ENCODE data around the gene THEM4. TPM values are rescaled to one million over a fixed set of nuclear protein-coding genes. Genes with fewer than 3 reads are reported as not detected.

The THEM4 gene
- total RNA-seq, 2 donors from 2014 or later = 11.9 to 30.3 TPM

- H3K4me1 ChIP-seq = no peaks in the 10 kb centered on the region
- intact Hi-C loops (cut with DNase I) = no loop called here
- no peaks in the 10 kb centered on the region for H3K9me3 ChIP-seq
- no peaks in the 10 kb centered on the region for H3K27me3 ChIP-seq
- ATAC-seq (no peak), DNase-seq (no peak)
- H3K27ac ChIP-seq = no peak overlapping the region
- TF ChIP-seq CTCF (IDR thresholded peaks at IDR 0.05) = no peak
- TF ChIP-seq POLR2A (IDR thresholded peaks at IDR 0.05) = no peak
- no peaks in the 10 kb centered on the region for H3K36me3 ChIP-seq (replicated peaks in 1 of 2; ENCODE audit: insufficient read depth in 1 of 2, low read depth in 2 of 2)
- no peak overlapping the region for H3K4me3 ChIP-seq
These were observed 46.7 kb downstream of the THEM4 start for GRCh38 chr1:151862604-151863003.

- TF ChIP-seq POLR2A (IDR thresholded peaks at IDR 0.05) (no peak), CTCF (IDR thresholded peaks at IDR 0.05) (no peak)
- no peaks in the 10 kb centered on the region for H3K4me1 ChIP-seq
- H3K36me3 ChIP-seq (replicated peaks in 1 of 2; ENCODE audit: insufficient read depth in 1 of 2, low read depth in 2 of 2) = no peaks in the 10 kb centered on the region
- no peak overlapping the region for H3K4me3 ChIP-seq
- ATAC-seq (no peak), DNase-seq (no peak)
- H3K9me3 ChIP-seq = no peaks in the 10 kb centered on the region
- 63 to 77% methylated on average over 6 to 7 of the region's 7 CpGs for WGBS, 2 donors
- no peaks in the 10 kb centered on the region for H3K27me3 ChIP-seq
- H3K27ac ChIP-seq = no peak overlapping the region
- intact Hi-C loops (cut with DNase I) = no loop called here
These were observed 48.7 kb downstream of the THEM4 start for GRCh38 chr1:151860504-151861187.

- H3K9me3 ChIP-seq = no peaks in the 10 kb centered on the region
- H3K36me3 ChIP-seq (replicated peaks in 1 of 2; ENCODE audit: insufficient read depth in 1 of 2, low read depth in 2 of 2) = no peaks in the 10 kb centered on the region
- no peaks in the 10 kb centered on the region for H3K27me3 ChIP-seq
- DNase-seq = no peak
- ATAC-seq = no peak
- TF ChIP-seq POLR2A (IDR thresholded peaks at IDR 0.05) = no peak
- TF ChIP-seq CTCF (IDR thresholded peaks at IDR 0.05) = no peak
- H3K4me3 ChIP-seq = no peak overlapping the region
- H3K4me1 ChIP-seq = no peaks in the 10 kb centered on the region
- 60 to 76% methylated on average over 3 to 5 of the region's 6 CpGs for WGBS, 2 donors
- no peak overlapping the region for H3K27ac ChIP-seq
- intact Hi-C loops (cut with DNase I) = no loop called here
These were observed 49.4 kb downstream of the THEM4 start for GRCh38 chr1:151859891-151860293.

GRCh38 chr1:151858886-151859665, 50.2 kb downstream of the THEM4 start:
- intact Hi-C loops (cut with DNase I) = no loop called here
- Histone ChIP-seq H3K36me3 (replicated peaks in 1 of 2; ENCODE audit: insufficient read depth in 1 of 2, low read depth in 2 of 2) (no peaks in the 10 kb centered on the region), H3K27me3 (no peaks in the 10 kb centered on the region), H3K4me3 (no peak overlapping the region), H3K27ac (no peak overlapping the region), H3K9me3 (no peaks in the 10 kb centered on the region), H3K4me1 (no peaks in the 10 kb centered on the region)
- DNase-seq (no peak), ATAC-seq (no peak)
- WGBS, 2 donors = 64 to 84% methylated on average over 3 to 6 of the region's 6 CpGs
- TF ChIP-seq CTCF (IDR thresholded peaks at IDR 0.05) = no peak
- TF ChIP-seq POLR2A (IDR thresholded peaks at IDR 0.05) = no peak

Data from body of pancreas (tissue), 4 donors.